ENCODE results near the gene TSPAN11. TPM values are rescaled to one million over a fixed set of nuclear protein-coding genes. Genes with fewer than 3 reads are reported as not detected.

The TSPAN11 gene
- total and polyA plus RNA-seq, 4 donors: 0.13 to 1.2 (median 0.44) TPM

- Histone ChIP-seq H3K27me3 (ENCODE audit: control insufficient read depth in 4 of 4, insufficient read depth in 4 of 4, low read length in 3 of 4) (no peaks in the 10 kb centered on the region), H3K36me3 (ENCODE audit: control insufficient read depth in 4 of 4, insufficient read depth in 3 of 4, low read depth in 1 of 4, low read length in 3 of 4) (no peaks in the 10 kb centered on the region), H3K27ac (ENCODE audit: low read depth in 1 of 2, low read length in 2 of 2) (no peak overlapping the region), H3K9ac (ENCODE audit: low read depth in 1 of 2, low read length in 2 of 2) (no peak overlapping the region), H3K9me3 (ENCODE audit: control insufficient read depth in 4 of 4, low read length in 3 of 4) (no peaks in the 10 kb centered on the region), H3K4me1 (ENCODE audit: control insufficient read depth in 4 of 4, insufficient read depth in 4 of 4, low read length in 3 of 4) (no peaks in the 10 kb centered on the region), H3K4me3 (ENCODE audit: low read depth in 1 of 3, low read length in 3 of 3) (no peak overlapping the region)
- DNase-seq (ENCODE audit: low spot score): no peak
- TF ChIP-seq HNF4A (conservative IDR thresholded peaks at IDR 0.05) (no peak), RAD21 (IDR thresholded peaks at IDR 0.05) (no peak), JUND (IDR thresholded peaks at IDR 0.05) (no peak), NR2F2 (IDR thresholded peaks at IDR 0.05) (no peak), TAF1 (conservative IDR thresholded peaks at IDR 0.05) (no peak), EGR1 (IDR thresholded peaks at IDR 0.05; ENCODE audit: low read depth in 2 of 2) (no peak), CTCF (IDR thresholded peaks at IDR 0.05; ENCODE audit: low read depth, low read length, missing input control) (no peak), REST (IDR thresholded peaks at IDR 0.05) (no peak), SP1 (IDR thresholded peaks at IDR 0.05) (no peak), ZBTB33 (IDR thresholded peaks at IDR 0.05) (no peak), FOXA2 (IDR thresholded peaks at IDR 0.05) (no peak), GABPA (IDR thresholded peaks at IDR 0.05 in 1 of 2, conservative IDR thresholded peaks at IDR 0.05 in 1 of 2) (no peak), YY1 (IDR thresholded peaks at IDR 0.05) (no peak), ATF3 (IDR thresholded peaks at IDR 0.05) (no peak), MAX (IDR thresholded peaks at IDR 0.05) (no peak)
- 74% methylated on average over 3 of the region's 3 CpGs for WGBS
These were observed 74.2 kb downstream of the TSPAN11 start for GRCh38 chr12:31000751-31001150.
